GM19035 (cell line): Measurements from ENCODE around the gene CCDC57.

Experiments
- ATAC-seq: cut with Tn5 transposase; IDR thresholded peaks from one replicate; pipeline ENCODE4 v1.9.1; 2021; ENCODE audit not compliant: unreplicated experiment

Gene CCDC57

GRCh38 chr17:82053130-82053529 lies 159.5 kb downstream of the CCDC57 start:
- ATAC-seq = no peak

- ATAC-seq = no peak
These were observed 160.0 kb downstream of the CCDC57 start for GRCh38 chr17:82052638-82053059.

GRCh38 chr17:82051776-82052637 lies 160.6 kb downstream of the CCDC57 start, which contains the start of the genes GPS1 and RFNG:
TSS of gene GPS1 (plus strand) at chr17:82051898. CDS start at chr17:82051932, 34 bp downstream.
TSS of gene RFNG (minus strand) at chr17:82051811. CDS start at chr17:82051766, 45 bp downstream.
- ATAC-seq = peak; percentile 68
